ENCODE measurements around the gene RFWD3.

Gene RFWD3

GRCh38 chr16:74596586-74596985 is 70.1 kb downstream of the RFWD3 start:
- no peak overlapping the region for H3K4me3 ChIP-seq (ENCODE audit: low read length)
- DNase-seq (ENCODE audit: low read depth) = no peak
- no peak for TF ChIP-seq CTCF (conservative IDR thresholded peaks at IDR 0.05; ENCODE audit: low read depth, low read length)

- no peak overlapping the region for H3K4me3 ChIP-seq (ENCODE audit: low read length)
- TF ChIP-seq CTCF (conservative IDR thresholded peaks at IDR 0.05; ENCODE audit: low read depth, low read length) = no peak
- DNase-seq (ENCODE audit: low read depth) = no peak
Measured at GRCh38 chr16:74592847-74593246, 73.8 kb downstream of the RFWD3 start.

DNA sequence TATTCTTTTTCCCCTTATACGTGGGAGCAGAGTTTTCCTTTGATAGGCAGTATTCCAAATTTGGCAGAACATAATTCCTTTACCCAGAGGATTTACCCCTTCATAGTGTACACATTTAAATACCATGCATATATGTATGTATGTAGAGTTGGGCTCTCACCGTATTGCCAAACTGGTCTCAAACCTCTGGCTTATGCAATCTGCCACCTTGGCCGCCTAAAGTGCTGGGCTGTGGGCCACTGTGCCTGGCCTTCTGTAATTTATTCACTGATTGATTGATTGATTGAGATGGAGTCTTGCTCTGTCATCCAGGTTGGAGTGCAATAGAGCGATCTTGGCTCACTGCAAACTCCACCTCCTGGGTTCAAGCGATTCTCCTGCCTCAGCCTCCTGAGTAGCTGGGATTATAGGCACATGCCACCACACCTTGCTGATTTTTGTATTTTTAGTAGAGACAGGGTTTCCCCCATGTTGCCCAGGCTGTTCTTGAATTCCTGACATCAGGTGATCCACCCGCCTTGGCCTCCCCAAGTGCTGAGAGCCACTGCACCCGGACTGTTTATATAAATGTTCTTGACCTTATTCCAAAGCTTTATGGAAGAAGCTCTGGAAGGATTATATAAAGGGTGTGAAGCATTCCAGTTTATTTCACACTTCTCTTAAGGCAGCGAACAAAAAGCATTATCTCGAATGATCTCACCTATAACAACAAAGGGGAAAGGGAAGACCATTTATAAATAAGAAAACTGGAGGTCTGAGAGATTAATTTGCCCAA is 74.6 kb downstream of the RFWD3 start:
- no peak for TF ChIP-seq CTCF (conservative IDR thresholded peaks at IDR 0.05; ENCODE audit: low read depth, low read length)
- DNase-seq (ENCODE audit: low read depth) = peak; percentile 5
- H3K4me3 ChIP-seq (ENCODE audit: low read length) = no peak overlapping the region

DNA sequence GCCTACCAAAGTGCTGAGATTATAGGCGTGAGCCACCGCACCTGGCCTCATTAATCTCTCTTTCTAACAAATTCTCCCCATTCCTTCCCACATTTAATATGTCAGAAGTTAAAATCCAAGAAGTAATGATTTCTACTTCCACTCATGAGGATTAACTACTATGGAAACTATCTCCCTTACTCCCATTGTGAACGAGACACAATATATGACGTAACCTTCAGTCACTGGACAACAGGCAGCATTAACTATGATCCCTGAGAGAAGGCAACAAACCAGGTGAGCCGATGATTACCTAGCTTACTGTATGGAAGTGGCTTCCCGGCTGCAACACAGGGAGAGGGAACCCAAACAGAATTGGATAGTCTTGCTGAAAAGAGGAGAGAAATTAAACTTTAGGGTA is 79.7 kb downstream of the RFWD3 start:
- no peak overlapping the region for H3K4me3 ChIP-seq (ENCODE audit: low read length)
- TF ChIP-seq CTCF (conservative IDR thresholded peaks at IDR 0.05; ENCODE audit: low read depth, low read length) = no peak
- DNase-seq (ENCODE audit: low read depth) = peak; percentile 75

DNA sequence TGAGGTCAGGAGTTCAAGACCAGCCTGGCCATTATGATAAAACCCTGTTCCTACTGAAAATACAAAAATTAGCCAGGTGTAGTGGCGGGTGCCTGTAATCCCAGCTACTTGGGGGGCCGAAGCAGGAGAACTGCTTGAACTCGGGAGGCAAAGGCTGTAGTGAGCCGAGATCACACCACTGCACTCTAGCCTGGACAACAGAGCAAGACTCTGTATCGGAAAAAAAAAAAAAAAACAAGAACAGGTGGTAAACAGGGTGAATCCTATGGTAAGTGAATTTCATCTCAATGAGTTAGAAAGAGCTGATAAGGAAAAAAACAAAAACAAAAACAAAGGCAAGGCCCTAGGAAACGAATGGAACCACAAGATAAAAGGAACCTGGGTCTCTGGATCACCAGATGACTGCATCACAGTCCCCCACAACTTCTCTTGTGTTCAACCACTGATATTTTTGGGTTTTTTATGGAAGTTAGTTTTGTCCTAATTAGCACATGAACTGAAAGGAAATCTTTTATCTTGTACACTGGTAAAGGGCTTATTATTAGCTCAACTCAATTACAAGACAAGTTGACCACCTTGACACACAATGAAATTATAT is 80.7 kb downstream of the RFWD3 start:
- DNase-seq (ENCODE audit: low read depth) = no peak
- H3K4me3 ChIP-seq (ENCODE audit: low read length) = no peak overlapping the region
- no peak for TF ChIP-seq CTCF (conservative IDR thresholded peaks at IDR 0.05; ENCODE audit: low read depth, low read length)

DNA sequence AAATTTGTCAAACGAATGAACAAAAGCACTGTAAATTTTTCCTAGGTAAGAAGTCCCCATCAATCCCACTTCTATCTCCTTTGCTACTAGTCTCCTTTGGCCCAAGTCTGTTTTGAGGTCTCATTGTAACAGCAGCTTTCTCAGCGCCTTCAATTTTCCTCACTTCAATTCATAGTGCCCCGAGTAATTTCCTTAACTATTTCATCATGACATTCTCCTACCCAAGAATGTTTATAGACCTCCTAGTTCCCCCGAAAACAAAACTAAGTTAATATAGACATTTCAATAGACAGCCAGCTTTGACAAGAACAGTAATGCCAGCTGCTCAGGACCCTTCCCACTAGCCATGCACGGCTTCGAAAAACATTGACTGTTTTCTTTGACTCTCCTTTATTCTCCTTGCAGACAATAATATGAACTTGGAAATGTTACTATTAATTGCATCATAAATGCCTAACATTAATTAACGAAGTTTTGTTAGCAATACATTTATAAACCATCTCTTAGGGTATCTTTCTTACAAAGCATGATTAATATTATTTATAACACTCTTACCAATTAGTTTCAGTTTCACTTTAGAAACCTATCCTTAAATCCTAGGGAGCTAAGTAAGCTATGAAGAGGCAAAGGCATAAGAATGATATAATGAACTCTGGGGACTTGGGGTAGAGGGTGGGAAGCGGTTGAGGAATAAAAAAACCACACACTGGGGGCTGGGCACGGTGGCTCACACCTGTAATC is 82.6 kb downstream of the RFWD3 start:
- no peak for DNase-seq (ENCODE audit: low read depth)
- H3K4me3 ChIP-seq (ENCODE audit: low read length) = no peak overlapping the region
- no peak for TF ChIP-seq CTCF (conservative IDR thresholded peaks at IDR 0.05; ENCODE audit: low read depth, low read length)

Measured in retinal pigment epithelial cell (primary cell).